Activated CD8-positive, alpha-beta memory T cell treated with anti-CD3 and anti-CD28 coated beads, Interleukin-2, amount 50 U/mL, for 1 hour (primary cell): ENCODE data around the gene PHF20.
"Not testable (repeated sequence)": the region's sequence is repeated elsewhere in the genome, so short reads cannot be mapped to it uniquely, and the experiment has no call there.

Experiments used
- DNase-seq: peaks from one replicate; pipeline ENCODE4 v3.0.0-alpha.2; 2020; ENCODE audit errors: extremely low read depth

The PHF20 gene

GRCh38 chr20:35975576-35976373 lies 204.0 kb downstream of the PHF20 start:
- DNase-seq, result no peak

- DNase-seq, result no peak
Measured at GRCh38 chr20:35978041-35978513, 206.3 kb downstream of the PHF20 start.

- no peak for DNase-seq
Measured at GRCh38 chr20:35979544-35979943, 207.7 kb downstream of the PHF20 start.

- no peak for DNase-seq
Measured at GRCh38 chr20:35981969-35982368, 210.2 kb downstream of the PHF20 start.

GRCh38 chr20:35984382-35984781 lies 212.6 kb downstream of the PHF20 start:
- no peak for DNase-seq

- DNase-seq, result no peak
Measured at GRCh38 chr20:35985806-35986205, 214.0 kb downstream of the PHF20 start.

- no peak for DNase-seq
Measured at GRCh38 chr20:35988910-35989463, 217.2 kb downstream of the PHF20 start.

- no peak for DNase-seq
Measured at GRCh38 chr20:35991142-35991771, 219.4 kb downstream of the PHF20 start.

GRCh38 chr20:35992713-35993335 lies 221.0 kb downstream of the PHF20 start:
- peak; percentile 5 for DNase-seq

GRCh38 chr20:35994994-35995453 lies 223.2 kb downstream of the PHF20 start:
- peak; percentile 53 for DNase-seq

GRCh38 chr20:35996492-35996891 lies 224.7 kb downstream of the PHF20 start:
- DNase-seq, result not testable (repeated sequence)
